ENCODE measurements around the gene CSAG3.

CSAG3 gene

GRCh38 chrX:152798945-152799344 is 39.9 kb downstream of the CSAG3 start:
- Histone ChIP-seq H3K9me3 (no peaks in the 10 kb centered on the region), H3K36me3 (no peaks in the 10 kb centered on the region), H3K27ac (no peak overlapping the region), H3K4me3 (ENCODE audit: low read depth in 1 of 2, low read length in 1 of 2) (no peak overlapping the region), H3K4me1 (ENCODE audit: control insufficient read depth in 1 of 2, insufficient read depth in 1 of 2, low read depth in 1 of 2, low read length in 1 of 2) (no peaks in the 10 kb centered on the region), H3K27me3 (no peaks in the 10 kb centered on the region)
- no peak for TF ChIP-seq CTCF (IDR thresholded peaks at IDR 0.05)

GRCh38 chrX:152806035-152806434 is 47.0 kb downstream of the CSAG3 start:
- Histone ChIP-seq H3K36me3 (no peaks in the 10 kb centered on the region), H3K4me3 (ENCODE audit: low read depth in 1 of 2, low read length in 1 of 2) (no peak overlapping the region), H3K27ac (no peak overlapping the region), H3K4me1 (ENCODE audit: control insufficient read depth in 1 of 2, insufficient read depth in 1 of 2, low read depth in 1 of 2, low read length in 1 of 2) (no peaks in the 10 kb centered on the region), H3K27me3 (no peaks in the 10 kb centered on the region), H3K9me3 (no peaks in the 10 kb centered on the region)
- no peak for TF ChIP-seq CTCF (IDR thresholded peaks at IDR 0.05)
